ENCODE results near the gene SFSWAP.

GRCh38 chr12:131720921-131721320 is 10.0 kb downstream of the SFSWAP start:
- TF ChIP-seq PATZ1 (CRISPR knock-in tag; IDR thresholded peaks at IDR 0.05; ENCODE audit: borderline replicate concordance) (no peak), CREB5 (CRISPR knock-in tag; IDR thresholded peaks at IDR 0.05; ENCODE audit: low read depth) (no peak), OSR1 (CRISPR knock-in tag; IDR thresholded peaks at IDR 0.05) (no peak), ISL1 (CRISPR knock-in tag; IDR thresholded peaks at IDR 0.05) (no peak), BACH2 (CRISPR knock-in tag; IDR thresholded peaks at IDR 0.05; ENCODE audit: borderline replicate concordance) (no peak), RARB (CRISPR knock-in tag; IDR thresholded peaks at IDR 0.05) (no peak)

All from SK-N-SH treated with all-trans-retinoic acid at 6 μM for 48 hours (cell line).